Right lobe of liver (tissue), 4 donors: ENCODE data around the gene SDK1.

Experiments used
- CTCF ChIP-seq, 4 donors: fragments of 200-600 bp in 3 of 4; fragments of 450-650 bp in 1 of 4; IDR thresholded peaks; one replicate each; pipeline versions ENCODE4 v1.5.1 to v1.8.0; 2016 to 2022; ENCODE audit warnings: antibody characterized with exemption in 4 of 4, mild to moderate bottlenecking in 2 of 4
- POLR2A ChIP-seq: fragments of 450-650 bp; IDR thresholded peaks from one replicate; pipeline ENCODE4 v1.6.1; 2017; ENCODE audit warnings: antibody characterized with exemption, mild to moderate bottlenecking
- donor health status: DM: no; HTN: no; CAD: no.
- donor health status: DM: no; HTN: no; CAD: no.
- donor health status: DM: no; HTN: yes; CAD: no.

- TF ChIP-seq CTCF (IDR thresholded peaks at IDR 0.05) (no peak), POLR2A (no peak)
Measured at GRCh38 chr7:4010061-4010605, 709.1 kb downstream of the SDK1 start.
